SW 1271 (cell line): ENCODE results near the gene ARL10.

Source experiments
- DNase-seq, 2 experiments: peaks; one replicate each; lab custom pipeline; 2025; lab: John Stamatoyannopoulos, UW

Gene ARL10

GRCh38 chr5:176362233-176362490 lies 3.1 kb upstream of the ARL10 start:
- DNase-seq: no peak

- no peak for DNase-seq
Measured at GRCh38 chr5:176364765-176365350, 429 bp upstream of the ARL10 start.

GRCh38 chr5:176366232-176366894 lies 1.1 kb downstream of the ARL10 start:
- DNase-seq: no peak

- no peak for DNase-seq
Measured at GRCh38 chr5:176368726-176369125, 3.4 kb downstream of the ARL10 start.

GRCh38 chr5:176369934-176370711 lies 4.8 kb downstream of the ARL10 start:
- DNase-seq: no peak

- DNase-seq: no peak
Measured at GRCh38 chr5:176371621-176372539, 6.6 kb downstream of the ARL10 start.

GRCh38 chr5:176373100-176373818 lies 8.0 kb downstream of the ARL10 start:
- DNase-seq: no peak

GRCh38 chr5:176379881-176380280 lies 14.6 kb downstream of the ARL10 start:
- DNase-seq: no peak

- DNase-seq: no peak
Measured at GRCh38 chr5:176381423-176381822, 16.1 kb downstream of the ARL10 start.

- no peak for DNase-seq
Measured at GRCh38 chr5:176381979-176382378, 16.7 kb downstream of the ARL10 start.

GRCh38 chr5:176382721-176383120 lies 17.4 kb downstream of the ARL10 start:
- no peak for DNase-seq

- no peak for DNase-seq
Measured at GRCh38 chr5:176383248-176383905, 18.1 kb downstream of the ARL10 start.

- DNase-seq: no peak
Measured at GRCh38 chr5:176383961-176384360, 18.7 kb downstream of the ARL10 start.

GRCh38 chr5:176384366-176384930 lies 19.2 kb downstream of the ARL10 start:
- no peak for DNase-seq

GRCh38 chr5:176384991-176385390 lies 19.7 kb downstream of the ARL10 start:
- no peak for DNase-seq

GRCh38 chr5:176386491-176386890 lies 21.2 kb downstream of the ARL10 start:
- no peak for DNase-seq

GRCh38 chr5:176387384-176387925 lies 22.2 kb downstream of the ARL10 start:
- DNase-seq: no peak

GRCh38 chr5:176388003-176388443 lies 22.7 kb downstream of the ARL10 start:
- DNase-seq: peak in 1 of 2 experiments; percentile 44

GRCh38 chr5:176388444-176389134 lies 23.3 kb downstream of the ARL10 start, which contains the start of the genes HIGD2A and NOP16:
Gene HIGD2A, plus strand, starts transcription at chr5:176388751. Its CDS starts 69 bp downstream, at chr5:176388820.
Gene NOP16, minus strand, starts transcription at chr5:176388598. Its CDS starts 59 bp downstream, at chr5:176388539.
- DNase-seq: peak; percentile 99 to 100
